ENCODE measurements around the gene FGD3.

FGD3 gene

DNA sequence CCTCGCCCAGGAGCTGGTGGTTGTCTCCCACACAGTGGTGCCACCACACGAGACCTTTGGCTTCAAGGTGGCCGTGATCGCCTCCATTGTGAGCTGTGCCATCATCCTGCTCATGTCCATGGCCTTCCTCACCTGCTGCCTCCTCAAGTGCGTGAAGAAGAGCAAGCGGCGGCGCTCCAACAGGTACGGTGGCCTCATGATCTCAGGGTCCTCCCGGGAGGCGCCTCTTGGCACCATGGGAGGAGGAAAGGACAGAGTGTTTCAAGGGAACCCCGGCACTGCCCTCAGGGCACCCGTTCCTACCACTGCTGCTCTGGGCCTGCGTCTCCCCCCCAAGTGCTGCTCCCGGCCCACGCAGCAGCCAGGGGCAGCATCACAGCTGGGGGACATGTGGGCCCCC is 130.5 kb downstream of the FGD3 start:
- Histone ChIP-seq H3K27ac (ENCODE audit: low read depth, low read length) (no peak overlapping the region), H3K27me3 (ENCODE audit: control insufficient read depth, low read length) (no peaks in the 10 kb centered on the region), H3F3A (ENCODE audit: control insufficient read depth, insufficient read depth) (no peaks in the 10 kb centered on the region), H3K9me2 (replicated peaks; ENCODE audit: control insufficient read depth, low read length) (no peaks in the 10 kb centered on the region), H3K4me1 (ENCODE audit: control insufficient read depth, low read length) (peaks cover 2% of the 10 kb centered on the region; the same call in 1 of the 2 replicates), H4K20me1 (ENCODE audit: control insufficient read depth, insufficient read depth, low read depth, low read length) (no peaks in the 10 kb centered on the region), H3K9me3 (ENCODE audit: control insufficient read depth, insufficient read depth, low read length) (no peaks in the 10 kb centered on the region), H3K79me2 (ENCODE audit: control insufficient read depth, low read length) (peaks cover 3% of the 10 kb centered on the region; the same call in 1 of the 2 replicates), H3K4me3 (ENCODE audit: low read length) (no peak overlapping the region), H3K36me3 (ENCODE audit: control insufficient read depth, low read length) (peaks cover 52% of the 10 kb centered on the region), H3K4me2 (ENCODE audit: low read length) (no peak overlapping the region)
- no peak for TF ChIP-seq EZH2phosphoT487 (IDR thresholded peaks at IDR 0.05; ENCODE audit: borderline replicate concordance, low read length)

DNA sequence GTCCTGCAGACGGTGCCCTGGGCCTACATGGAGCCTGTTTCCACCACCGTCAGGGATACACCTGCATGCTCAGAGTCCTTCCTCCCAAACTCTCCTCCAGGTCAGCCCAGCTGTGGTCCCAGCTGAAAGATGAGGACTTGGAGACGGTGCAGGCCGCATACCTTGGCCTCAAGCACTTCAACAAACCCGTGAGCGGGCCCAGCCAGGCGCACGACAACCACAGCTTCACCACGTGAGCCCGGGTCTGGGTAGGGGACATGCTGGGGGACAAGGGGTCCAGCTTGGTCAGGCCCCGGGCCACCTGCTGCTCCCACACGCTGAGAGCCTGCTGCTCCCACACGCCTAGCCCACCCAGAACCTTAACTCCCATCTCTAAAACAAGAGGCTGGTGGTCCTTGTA is 132.0 kb downstream of the FGD3 start:
- no peak overlapping the region for H3K27ac ChIP-seq (ENCODE audit: low read depth, low read length)
- H3K36me3 ChIP-seq (ENCODE audit: control insufficient read depth, low read length): peaks cover 68% of the 10 kb centered on the region
- no peak overlapping the region for H3K4me3 ChIP-seq (ENCODE audit: low read length)
- H3K4me1 ChIP-seq (ENCODE audit: control insufficient read depth, low read length): no peaks in the 10 kb centered on the region
- H3K4me2 ChIP-seq (ENCODE audit: low read length): no peak overlapping the region
- TF ChIP-seq, protein P1, sequence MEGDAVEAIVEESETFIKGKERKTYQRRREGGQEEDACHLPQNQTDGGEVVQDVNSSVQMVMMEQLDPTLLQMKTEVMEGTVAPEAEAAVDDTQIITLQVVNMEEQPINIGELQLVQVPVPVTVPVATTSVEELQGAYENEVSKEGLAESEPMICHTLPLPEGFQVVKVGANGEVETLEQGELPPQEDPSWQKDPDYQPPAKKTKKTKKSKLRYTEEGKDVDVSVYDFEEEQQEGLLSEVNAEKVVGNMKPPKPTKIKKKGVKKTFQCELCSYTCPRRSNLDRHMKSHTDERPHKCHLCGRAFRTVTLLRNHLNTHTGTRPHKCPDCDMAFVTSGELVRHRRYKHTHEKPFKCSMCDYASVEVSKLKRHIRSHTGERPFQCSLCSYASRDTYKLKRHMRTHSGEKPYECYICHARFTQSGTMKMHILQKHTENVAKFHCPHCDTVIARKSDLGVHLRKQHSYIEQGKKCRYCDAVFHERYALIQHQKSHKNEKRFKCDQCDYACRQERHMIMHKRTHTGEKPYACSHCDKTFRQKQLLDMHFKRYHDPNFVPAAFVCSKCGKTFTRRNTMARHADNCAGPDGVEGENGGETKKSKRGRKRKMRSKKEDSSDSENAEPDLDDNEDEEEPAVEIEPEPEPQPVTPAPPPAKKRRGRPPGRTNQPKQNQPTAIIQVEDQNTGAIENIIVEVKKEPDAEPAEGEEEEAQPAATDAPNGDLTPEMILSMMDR (IDR thresholded peaks at IDR 0.05; ENCODE audit: low read depth, low read length, poor library complexity, severe bottlenecking): no peak
- no peak for TF ChIP-seq EZH2phosphoT487 (IDR thresholded peaks at IDR 0.05; ENCODE audit: borderline replicate concordance, low read length)
- H3K9me2 ChIP-seq (replicated peaks; ENCODE audit: control insufficient read depth, low read length): no peaks in the 10 kb centered on the region
- H3K27me3 ChIP-seq (ENCODE audit: control insufficient read depth, low read length): no peaks in the 10 kb centered on the region
- H3F3A ChIP-seq (ENCODE audit: control insufficient read depth, insufficient read depth): no peaks in the 10 kb centered on the region
- no peaks in the 10 kb centered on the region for H4K20me1 ChIP-seq (ENCODE audit: control insufficient read depth, insufficient read depth, low read depth, low read length)
- H3K9me3 ChIP-seq (ENCODE audit: control insufficient read depth, insufficient read depth, low read length): no peaks in the 10 kb centered on the region
- peaks cover 3% of the 10 kb centered on the region; the same call in 1 of the 2 replicates for H3K79me2 ChIP-seq (ENCODE audit: control insufficient read depth, low read length)

DNA sequence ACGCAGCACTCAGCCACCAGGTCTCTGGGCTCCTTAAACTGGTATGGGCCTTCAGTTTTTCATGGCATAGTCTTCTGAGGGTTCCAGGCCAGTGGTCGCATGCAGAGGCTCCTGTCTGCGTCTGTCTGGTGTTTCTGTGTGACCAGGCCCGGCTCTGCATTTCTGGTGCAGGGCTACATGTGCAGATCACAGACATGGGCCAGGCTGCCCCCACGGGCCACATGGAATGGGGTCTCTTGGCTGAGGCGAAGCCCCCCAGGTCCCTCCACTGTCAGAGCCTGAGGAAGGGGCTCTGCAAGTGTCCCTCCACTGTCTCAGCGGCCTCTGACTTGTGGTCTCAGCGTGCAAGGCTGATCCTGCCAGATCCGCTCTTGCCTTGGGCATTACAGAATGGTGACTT is 133.1 kb downstream of the FGD3 start:
- Histone ChIP-seq H3K4me3 (ENCODE audit: low read length) (no peak overlapping the region), H3K79me2 (ENCODE audit: control insufficient read depth, low read length) (peaks cover 3% of the 10 kb centered on the region; the same call in 1 of the 2 replicates), H3F3A (ENCODE audit: control insufficient read depth, insufficient read depth) (no peaks in the 10 kb centered on the region), H3K9me3 (ENCODE audit: control insufficient read depth, insufficient read depth, low read length) (no peaks in the 10 kb centered on the region), H3K27me3 (ENCODE audit: control insufficient read depth, low read length) (no peaks in the 10 kb centered on the region), H3K36me3 (ENCODE audit: control insufficient read depth, low read length) (peaks cover 75% of the 10 kb centered on the region), H4K20me1 (ENCODE audit: control insufficient read depth, insufficient read depth, low read depth, low read length) (no peaks in the 10 kb centered on the region), H3K9me2 (replicated peaks; ENCODE audit: control insufficient read depth, low read length) (no peaks in the 10 kb centered on the region), H3K4me2 (ENCODE audit: low read length) (no peak overlapping the region), H3K27ac (ENCODE audit: low read depth, low read length) (no peak overlapping the region), H3K4me1 (ENCODE audit: control insufficient read depth, low read length) (no peaks in the 10 kb centered on the region)
- TF ChIP-seq, protein P1 (IDR thresholded peaks at IDR 0.05; ENCODE audit: low read depth, low read length, poor library complexity, severe bottlenecking): no peak
- no peak for TF ChIP-seq EZH2phosphoT487 (IDR thresholded peaks at IDR 0.05; ENCODE audit: borderline replicate concordance, low read length)

DNA sequence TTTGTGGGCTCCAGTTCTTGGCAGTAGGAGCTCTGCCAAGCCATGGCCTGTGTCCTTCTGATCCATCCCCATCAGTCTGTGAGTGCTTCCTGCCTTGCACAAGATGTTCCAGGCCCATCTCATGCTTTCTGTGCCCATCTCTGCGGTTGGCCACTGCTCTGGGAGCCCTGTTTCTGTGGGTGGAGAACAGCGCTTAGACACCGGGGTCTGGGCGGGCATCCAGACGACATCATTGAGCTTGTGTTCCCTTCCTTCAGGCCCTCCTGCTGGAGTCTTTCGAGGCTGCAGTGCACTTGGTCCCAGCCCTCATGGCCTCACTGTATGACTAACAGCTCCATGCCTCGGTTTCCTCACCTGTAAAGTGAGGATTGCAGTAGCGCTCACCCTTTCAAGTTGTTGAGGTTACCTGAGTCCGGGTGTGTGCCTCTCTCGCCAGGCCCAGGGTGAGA is 133.8 kb downstream of the FGD3 start:
- no peaks in the 10 kb centered on the region for H3K9me2 ChIP-seq (replicated peaks; ENCODE audit: control insufficient read depth, low read length)
- no peak overlapping the region for H3K4me3 ChIP-seq (ENCODE audit: low read length)
- H3F3A ChIP-seq (ENCODE audit: control insufficient read depth, insufficient read depth): no peaks in the 10 kb centered on the region; the same call in 1 of the 2 replicates
- H3K27me3 ChIP-seq (ENCODE audit: control insufficient read depth, low read length): no peaks in the 10 kb centered on the region
- H3K4me1 ChIP-seq (ENCODE audit: control insufficient read depth, low read length): no peaks in the 10 kb centered on the region
- H3K36me3 ChIP-seq (ENCODE audit: control insufficient read depth, low read length): peaks cover 77% of the 10 kb centered on the region
- peaks cover under 1% of the 10 kb centered on the region; the same call in 1 of the 2 replicates for H3K79me2 ChIP-seq (ENCODE audit: control insufficient read depth, low read length)
- no peak overlapping the region for H3K27ac ChIP-seq (ENCODE audit: low read depth, low read length)
- H4K20me1 ChIP-seq (ENCODE audit: control insufficient read depth, insufficient read depth, low read depth, low read length): no peaks in the 10 kb centered on the region
- TF ChIP-seq, protein P1 (IDR thresholded peaks at IDR 0.05; ENCODE audit: low read depth, low read length, poor library complexity, severe bottlenecking): no peak
- no peak for TF ChIP-seq EZH2phosphoT487 (IDR thresholded peaks at IDR 0.05; ENCODE audit: borderline replicate concordance, low read length)
- no peak overlapping the region for H3K4me2 ChIP-seq (ENCODE audit: low read length)
- H3K9me3 ChIP-seq (ENCODE audit: control insufficient read depth, insufficient read depth, low read length): no peaks in the 10 kb centered on the region
